ENCODE data around the gene CLGN.
A peak's percentile ranks its signal among the peaks of the same experiment; 100 is the strongest.

Gene CLGN

GRCh38 chr4:140367738-140368137, 59.7 kb downstream of the CLGN start:
- H3K4me1 ChIP-seq, result peaks cover 3% of the 10 kb centered on the region; the same call in 1 of the 2 replicates
- H3K9me3 ChIP-seq, result no peaks in the 10 kb centered on the region
- H3K4me3 ChIP-seq, result no peak overlapping the region
- H3K27me3 ChIP-seq (ENCODE audit: low read depth), result peaks cover 8% of the 10 kb centered on the region; the same call in 1 of the 2 replicates
- no peak for DNase-seq (ENCODE audit: low spot score in 2 of 2)
- no peaks in the 10 kb centered on the region for H3K36me3 ChIP-seq (replicated peaks)
- in situ Hi-C loops (cut with MboI; ENCODE audit: low sequenced_read_pairs), result loop anchor here (25.0 kb wide), 2 partner anchors 355 to 495 kb away; no protein-coding TSS in a partner anchor

GRCh38 chr4:140363558-140363957, 63.9 kb downstream of the CLGN start:
- DNase-seq (ENCODE audit: low spot score in 2 of 2), result no peak
- peaks cover 8% of the 10 kb centered on the region; the same call in 1 of the 2 replicates for H3K27me3 ChIP-seq (ENCODE audit: low read depth)
- H3K4me1 ChIP-seq, result no peaks in the 10 kb centered on the region
- H3K9me3 ChIP-seq, result no peaks in the 10 kb centered on the region
- in situ Hi-C loops (cut with MboI; ENCODE audit: low sequenced_read_pairs), result loop anchor here (5.0 to 25.0 kb wide), 3 partner anchors 254 to 499 kb away; no protein-coding TSS in a partner anchor
- no peak overlapping the region for H3K4me3 ChIP-seq
- H3K36me3 ChIP-seq (replicated peaks), result no peaks in the 10 kb centered on the region

GRCh38 chr4:140363051-140363450, 64.4 kb downstream of the CLGN start:
- Histone ChIP-seq H3K4me1 (no peaks in the 10 kb centered on the region), H3K36me3 (replicated peaks) (no peaks in the 10 kb centered on the region), H3K9me3 (no peaks in the 10 kb centered on the region), H3K4me3 (no peak overlapping the region), H3K27me3 (ENCODE audit: low read depth) (peaks cover 8% of the 10 kb centered on the region; the same call in 1 of the 2 replicates)
- in situ Hi-C loops (cut with MboI; ENCODE audit: low sequenced_read_pairs), result loop anchor here (5.0 to 25.0 kb wide), 3 partner anchors 254 to 499 kb away; no protein-coding TSS in a partner anchor
- DNase-seq (ENCODE audit: low spot score in 2 of 2), result no peak

GRCh38 chr4:140361099-140361498, 66.3 kb downstream of the CLGN start:
- no peak for DNase-seq (ENCODE audit: low spot score in 2 of 2)
- H3K27me3 ChIP-seq (ENCODE audit: low read depth), result peaks cover 13% of the 10 kb centered on the region
- H3K4me3 ChIP-seq, result no peak overlapping the region
- H3K36me3 ChIP-seq (replicated peaks), result no peaks in the 10 kb centered on the region
- H3K9me3 ChIP-seq, result no peaks in the 10 kb centered on the region
- in situ Hi-C loops (cut with MboI; ENCODE audit: low sequenced_read_pairs), result loop anchor here (5.0 to 25.0 kb wide), 3 partner anchors 256 to 501 kb away; no protein-coding TSS in a partner anchor
- no peaks in the 10 kb centered on the region for H3K4me1 ChIP-seq

- Histone ChIP-seq H3K4me3 (no peak overlapping the region), H3K4me1 (no peaks in the 10 kb centered on the region), H3K27me3 (ENCODE audit: low read depth) (peaks cover 10% of the 10 kb centered on the region), H3K36me3 (replicated peaks) (no peaks in the 10 kb centered on the region), H3K9me3 (no peaks in the 10 kb centered on the region)
- in situ Hi-C loops (cut with MboI; ENCODE audit: low sequenced_read_pairs), result loop anchor here (5.0 to 25.0 kb wide), 3 partner anchors 258 to 503 kb away; no protein-coding TSS in a partner anchor
- DNase-seq (ENCODE audit: low spot score in 2 of 2), result peak; percentile 82 to 94
These were observed 67.7 kb downstream of the CLGN start for GRCh38 chr4:140359562-140360427.

GRCh38 chr4:140358281-140358680, 69.2 kb downstream of the CLGN start:
- no peak for DNase-seq (ENCODE audit: low spot score in 2 of 2)
- no peaks in the 10 kb centered on the region for H3K9me3 ChIP-seq

GRCh38 chr4:140357868-140358267, 69.6 kb downstream of the CLGN start:
- no peak for DNase-seq (ENCODE audit: low spot score in 2 of 2)
- Histone ChIP-seq H3K9me3 (no peaks in the 10 kb centered on the region), H3K27me3 (ENCODE audit: low read depth) (peaks cover 7% of the 10 kb centered on the region; the same call in 1 of the 2 replicates), H3K36me3 (replicated peaks) (no peaks in the 10 kb centered on the region), H3K4me3 (no peak overlapping the region), H3K4me1 (peaks cover 8% of the 10 kb centered on the region; the same call in 1 of the 2 replicates)
- in situ Hi-C loops (cut with MboI; ENCODE audit: low sequenced_read_pairs), result loop anchor here (25.0 kb wide), 2 partner anchors 346 to 504 kb away; no protein-coding TSS in a partner anchor

More at GRCh38 chr4:140358281-140358680, 69.2 kb downstream of the CLGN start:
- Histone ChIP-seq H3K27me3 (ENCODE audit: low read depth) (peaks cover 7% of the 10 kb centered on the region; the same call in 1 of the 2 replicates), H3K4me1 (peaks cover 8% of the 10 kb centered on the region; the same call in 1 of the 2 replicates), H3K4me3 (no peak overlapping the region), H3K36me3 (replicated peaks) (no peaks in the 10 kb centered on the region)
- in situ Hi-C loops (cut with MboI; ENCODE audit: low sequenced_read_pairs), result loop anchor here (25.0 kb wide), 2 partner anchors 346 to 504 kb away; no protein-coding TSS in a partner anchor

GRCh38 chr4:140355288-140355687, 72.2 kb downstream of the CLGN start:
- H3K9me3 ChIP-seq, result no peaks in the 10 kb centered on the region
- H3K27me3 ChIP-seq (ENCODE audit: low read depth), result peaks cover 7% of the 10 kb centered on the region; the same call in 1 of the 2 replicates
- H3K4me3 ChIP-seq, result no peak overlapping the region
- DNase-seq (ENCODE audit: low spot score in 2 of 2), result no peak
- no peaks in the 10 kb centered on the region for H3K36me3 ChIP-seq (replicated peaks)
- H3K4me1 ChIP-seq, result peaks cover 8% of the 10 kb centered on the region; the same call in 1 of the 2 replicates
- in situ Hi-C loops (cut with MboI; ENCODE audit: low sequenced_read_pairs), result loop anchor here (25.0 kb wide), 2 partner anchors 343 to 507 kb away; no protein-coding TSS in a partner anchor

- Histone ChIP-seq H3K4me1 (peaks cover 8% of the 10 kb centered on the region; the same call in 1 of the 2 replicates), H3K27me3 (ENCODE audit: low read depth) (peaks cover 7% of the 10 kb centered on the region), H3K36me3 (replicated peaks) (no peaks in the 10 kb centered on the region), H3K4me3 (no peak overlapping the region), H3K9me3 (no peaks in the 10 kb centered on the region)
- DNase-seq (ENCODE audit: low spot score in 2 of 2), result peak; percentile 58 to 82
- in situ Hi-C loops (cut with MboI; ENCODE audit: low sequenced_read_pairs), result loop anchor here (25.0 kb wide), 2 partner anchors 341 to 509 kb away; no protein-coding TSS in a partner anchor
These were observed 73.7 kb downstream of the CLGN start for GRCh38 chr4:140353786-140354185.

- Histone ChIP-seq H3K9me3 (no peaks in the 10 kb centered on the region), H3K36me3 (replicated peaks) (no peaks in the 10 kb centered on the region), H3K27me3 (ENCODE audit: low read depth) (peaks cover 5% of the 10 kb centered on the region), H3K4me3 (no peak overlapping the region), H3K4me1 (peaks cover 8% of the 10 kb centered on the region; the same call in 1 of the 2 replicates)
- in situ Hi-C loops (cut with MboI; ENCODE audit: low sequenced_read_pairs), result loop anchor here (25.0 kb wide), 2 partner anchors 339 to 511 kb away; no protein-coding TSS in a partner anchor
- DNase-seq (ENCODE audit: low spot score in 2 of 2), result no peak
These were observed 76.1 kb downstream of the CLGN start for GRCh38 chr4:140351093-140352075.

- H3K9me3 ChIP-seq, result no peaks in the 10 kb centered on the region
- no peaks in the 10 kb centered on the region for H3K36me3 ChIP-seq (replicated peaks)
- no peak for DNase-seq (ENCODE audit: low spot score in 2 of 2)
- H3K27me3 ChIP-seq (ENCODE audit: low read depth), result no peaks in the 10 kb centered on the region; the same call in none of the 2 replicates
- H3K4me1 ChIP-seq, result peaks cover 8% of the 10 kb centered on the region; the same call in 1 of the 2 replicates
- in situ Hi-C loops (cut with MboI; ENCODE audit: low sequenced_read_pairs), result loop anchor here (25.0 kb wide), 2 partner anchors 338 to 512 kb away; no protein-coding TSS in a partner anchor
- no peak overlapping the region for H3K4me3 ChIP-seq
These were observed 77.6 kb downstream of the CLGN start for GRCh38 chr4:140349816-140350215.

- DNase-seq (ENCODE audit: low spot score in 2 of 2), result no peak
- in situ Hi-C loops (cut with MboI; ENCODE audit: low sequenced_read_pairs), result no loop called here
- Histone ChIP-seq H3K4me1 (no peaks in the 10 kb centered on the region), H3K27me3 (ENCODE audit: low read depth) (peaks cover 9% of the 10 kb centered on the region), H3K36me3 (replicated peaks) (no peaks in the 10 kb centered on the region), H3K9me3 (no peaks in the 10 kb centered on the region), H3K4me3 (no peak overlapping the region)
These were observed 81.3 kb downstream of the CLGN start for GRCh38 chr4:140346136-140346535.
